GM12892 (cell line): Measurements from ENCODE around the gene IGFBP2.

Experiments used
- DNase-seq: peaks from one replicate; pipeline ENCODE4 v3.0.0; 2011; ENCODE audit not compliant: insufficient read length
- FAIRE-seq: peaks from 2 replicates; lab custom pipeline; 2011; peaks lifted over from hg19 to GRCh38; lab: Jason Lieb, UNC
- POLR2A ChIP-seq: IDR thresholded peaks from 2 replicates; pipeline ENCODE4 v1.6.1; 2011; ENCODE audit warnings: low read depth, low read length, control low read depth
- POLR2AphosphoS5 ChIP-seq: IDR thresholded peaks from 2 replicates; pipeline ENCODE4 v1.6.1; 2011; ENCODE audit warnings: low read depth, low read length, control low read depth
- TAF1 ChIP-seq: IDR thresholded peaks from 2 replicates; pipeline ENCODE4 v1.6.1; 2011; ENCODE audit warnings: low read depth, mild to moderate bottlenecking, control low read depth, low read length, borderline replicate concordance

Gene IGFBP2

DNA sequence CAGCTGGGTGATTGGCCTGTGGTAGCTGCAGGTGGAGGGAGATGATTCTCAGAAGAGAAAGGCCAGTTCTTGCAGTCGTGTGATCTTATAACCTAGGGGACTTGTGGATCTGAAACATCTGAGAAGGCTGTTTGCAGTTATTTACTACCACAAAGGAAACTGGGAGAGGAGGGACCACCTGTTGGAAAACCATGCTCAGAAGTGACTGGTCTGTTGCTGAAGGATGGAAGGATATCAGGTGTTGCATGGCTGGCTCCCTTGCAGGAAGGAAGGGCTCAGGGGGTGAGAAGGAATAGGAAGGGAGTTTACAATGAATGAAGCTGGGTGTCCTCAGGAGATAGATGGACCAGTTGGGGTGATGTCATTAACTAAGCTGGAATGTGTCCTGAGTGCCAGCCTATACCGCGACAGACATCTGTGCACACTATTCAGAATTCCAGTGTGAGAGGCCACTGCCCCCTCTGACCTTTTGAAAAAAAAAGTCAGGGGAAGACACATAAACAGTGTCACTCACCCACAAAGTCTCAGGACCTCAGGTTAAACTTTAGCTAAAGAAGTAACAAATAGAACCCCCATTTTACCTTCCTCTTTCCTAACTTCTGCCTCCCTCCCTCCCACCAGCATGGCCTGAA, 17.5 kb downstream of the IGFBP2 start:
- FAIRE-seq (no peak), DNase-seq (no peak)

DNA sequence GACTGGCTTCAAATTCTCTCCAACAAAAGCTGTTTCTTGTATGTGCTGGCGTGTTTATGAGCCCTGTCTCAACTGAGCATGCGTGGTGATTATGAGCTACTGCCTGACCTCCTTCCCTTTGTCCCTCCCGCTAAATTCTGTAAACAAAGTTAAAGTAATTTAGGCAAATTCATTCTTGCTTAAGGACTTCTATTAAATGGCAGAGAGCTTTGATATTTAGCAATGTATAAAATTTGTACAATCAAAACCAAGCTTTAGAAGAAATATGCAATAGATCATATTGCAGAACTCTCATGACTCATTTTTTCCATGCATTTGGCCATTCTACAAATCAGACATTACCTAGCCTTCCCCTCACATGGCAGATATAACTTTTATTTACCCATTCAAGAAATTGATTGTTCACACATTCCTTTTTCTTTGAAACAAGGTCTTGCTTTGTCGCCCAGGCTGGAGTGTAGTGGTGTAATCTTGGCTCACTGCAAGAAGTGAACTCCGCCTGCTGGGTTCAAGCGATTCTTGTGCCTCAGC, 18.2 kb downstream of the IGFBP2 start:
- DNase-seq, result no peak
- FAIRE-seq, result no peak
- TF ChIP-seq TAF1 (no peak), POLR2AphosphoS5 (no peak), POLR2A (no peak)

More for the DNA sequence above, 17.5 kb downstream of the IGFBP2 start:
- TF ChIP-seq POLR2AphosphoS5 (no peak), TAF1 (no peak), POLR2A (no peak)

DNA sequence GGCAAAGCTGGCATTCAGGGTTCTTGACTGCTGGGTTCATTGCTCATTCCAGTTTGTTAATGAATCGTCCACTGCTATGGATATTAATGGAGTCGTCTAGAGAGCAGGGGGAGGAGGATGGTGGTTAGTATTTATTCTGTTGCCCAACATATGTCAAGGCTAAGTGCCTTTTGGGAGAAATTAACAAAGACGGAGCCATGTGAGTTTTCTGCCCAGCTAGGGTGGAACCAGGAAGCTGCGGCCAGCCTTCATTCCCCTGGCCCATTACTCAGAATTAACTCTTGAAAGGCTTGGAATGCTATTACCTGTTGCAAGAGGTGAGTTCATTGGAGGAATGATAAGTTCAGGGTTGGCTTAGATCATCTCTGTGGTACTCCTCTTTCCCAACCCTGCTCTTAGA, 19.3 kb downstream of the IGFBP2 start:
- FAIRE-seq (no peak), DNase-seq (no peak)
- TF ChIP-seq POLR2AphosphoS5 (no peak), TAF1 (no peak), POLR2A (no peak)

DNA sequence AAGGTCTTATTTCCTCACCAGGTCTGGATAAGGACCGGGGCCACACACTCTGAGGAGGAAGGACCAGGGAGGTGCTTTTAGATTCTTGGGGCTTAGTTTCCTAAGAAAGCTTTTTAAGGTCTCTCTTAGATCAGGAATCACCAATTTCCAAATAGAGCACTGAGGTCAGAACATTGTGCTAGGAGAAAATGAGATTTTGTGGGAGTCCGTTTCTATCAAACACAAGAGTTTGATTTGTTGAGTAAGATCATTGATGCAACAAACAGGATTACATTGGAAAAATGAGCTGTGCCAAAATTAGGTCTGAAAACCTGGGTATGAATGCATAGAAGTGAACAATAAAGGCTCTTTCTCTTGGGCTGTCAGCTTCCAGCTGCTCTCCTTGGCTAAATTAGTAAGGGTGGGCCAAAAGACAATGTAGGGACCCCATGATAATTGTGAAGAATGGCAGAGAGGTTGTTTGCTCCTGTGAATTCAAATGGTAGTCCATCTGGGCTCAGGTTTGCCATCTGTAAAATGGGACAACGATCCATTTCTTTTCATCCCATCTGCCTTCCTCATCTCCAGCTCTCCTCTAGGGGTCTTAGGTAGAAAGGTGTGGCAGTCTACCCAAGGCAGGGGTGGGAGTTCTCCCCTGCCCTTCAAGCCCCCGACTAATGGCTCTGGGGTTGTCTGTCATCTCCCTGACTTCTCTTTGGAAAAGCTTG, 20.0 kb downstream of the IGFBP2 start:
- FAIRE-seq, result no peak
- TF ChIP-seq POLR2AphosphoS5, result no peak
- no peak for TF ChIP-seq POLR2A
- TF ChIP-seq TAF1, result no peak
- no peak for DNase-seq

DNA sequence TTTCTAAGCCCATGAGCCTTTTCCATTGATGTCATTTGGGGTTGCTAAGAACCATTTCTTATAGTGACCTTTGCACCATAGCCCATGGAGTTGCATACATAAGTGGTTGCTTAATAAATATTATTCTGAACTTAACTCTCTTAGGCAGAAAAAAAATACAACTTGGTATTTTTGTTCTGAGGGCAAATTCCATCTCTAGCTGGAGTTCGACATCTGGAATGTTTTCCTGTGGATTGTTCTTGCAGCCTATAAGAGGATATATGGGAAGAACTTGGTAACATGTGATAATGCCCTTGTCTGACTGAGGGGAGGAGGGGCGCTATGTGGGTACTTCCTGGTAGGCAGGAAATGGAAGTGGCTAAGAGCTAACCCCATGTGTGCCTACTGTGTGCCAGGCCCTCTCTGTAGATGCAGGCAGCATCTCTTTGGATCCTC, 20.7 kb downstream of the IGFBP2 start:
- no peak for FAIRE-seq
- TF ChIP-seq POLR2A, result no peak
- TF ChIP-seq POLR2AphosphoS5, result no peak
- TF ChIP-seq TAF1, result no peak
- DNase-seq, result no peak

DNA sequence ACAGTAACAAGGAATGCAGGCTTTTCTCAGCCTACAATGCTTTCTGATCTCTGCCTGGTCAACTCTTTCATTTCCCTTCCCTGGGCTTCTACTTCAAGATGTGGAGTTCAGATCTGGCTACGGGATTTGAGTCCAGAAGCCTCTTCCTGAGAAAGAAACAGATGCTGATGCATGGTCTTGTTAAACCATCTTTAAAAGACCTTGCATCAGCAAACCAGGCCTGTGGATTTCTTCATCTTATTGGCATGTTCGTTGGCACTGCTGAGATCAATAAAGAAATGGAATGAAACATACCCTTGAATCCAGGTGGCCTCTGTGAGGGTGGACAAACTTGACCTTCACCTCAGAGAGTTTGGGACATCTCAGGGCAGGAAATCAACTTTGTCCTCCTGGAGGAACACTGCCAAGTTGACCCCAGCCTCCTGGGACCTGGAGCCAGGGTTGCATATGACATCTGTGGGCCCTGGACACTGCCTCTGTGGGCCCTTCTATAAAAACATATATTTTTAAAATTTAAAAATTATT, 21.4 kb downstream of the IGFBP2 start:
- no peak for TF ChIP-seq POLR2A
- DNase-seq (no peak), FAIRE-seq (no peak)

DNA sequence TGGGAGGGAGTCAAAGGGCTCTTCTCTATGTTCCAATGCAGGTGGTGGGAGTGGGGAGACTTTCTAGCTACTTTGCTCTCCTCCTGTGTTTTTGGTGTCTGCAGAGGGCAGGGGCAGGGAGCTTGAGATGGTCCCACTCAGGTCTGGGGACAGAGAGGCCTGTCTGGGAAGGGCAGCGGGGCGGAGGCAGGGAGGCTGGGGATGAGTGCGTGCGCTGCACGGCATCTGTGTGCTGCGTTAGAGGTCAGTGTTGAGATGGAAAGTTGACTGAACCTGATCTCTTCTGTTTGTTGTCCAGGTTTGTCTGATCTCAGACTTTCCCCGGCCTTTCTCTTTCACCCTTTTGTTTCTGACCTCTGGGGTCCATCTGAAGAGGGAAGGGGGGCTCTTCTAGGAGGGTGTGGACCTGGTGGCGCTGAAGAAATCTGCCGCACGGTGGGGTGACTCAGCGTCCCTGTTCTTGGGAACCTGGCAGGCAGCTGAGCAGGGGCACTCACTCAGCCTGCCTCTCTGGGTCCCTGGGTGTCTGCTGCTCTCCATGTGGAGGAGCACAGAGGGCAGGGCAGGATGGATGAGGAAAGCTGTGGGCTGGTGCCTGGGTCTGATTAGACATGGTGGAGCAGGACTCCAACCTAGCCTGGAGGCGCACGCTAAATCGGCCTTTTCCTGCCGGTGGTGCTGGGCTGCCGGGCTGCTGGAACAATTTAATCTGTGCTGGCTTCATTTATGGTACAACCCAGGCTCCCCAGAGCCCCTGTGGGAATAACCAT, 24.1 kb downstream of the IGFBP2 start:
- DNase-seq (no peak), FAIRE-seq (no peak)
- no peak for TF ChIP-seq POLR2AphosphoS5
- TF ChIP-seq TAF1, result no peak
- no peak for TF ChIP-seq POLR2A

DNA sequence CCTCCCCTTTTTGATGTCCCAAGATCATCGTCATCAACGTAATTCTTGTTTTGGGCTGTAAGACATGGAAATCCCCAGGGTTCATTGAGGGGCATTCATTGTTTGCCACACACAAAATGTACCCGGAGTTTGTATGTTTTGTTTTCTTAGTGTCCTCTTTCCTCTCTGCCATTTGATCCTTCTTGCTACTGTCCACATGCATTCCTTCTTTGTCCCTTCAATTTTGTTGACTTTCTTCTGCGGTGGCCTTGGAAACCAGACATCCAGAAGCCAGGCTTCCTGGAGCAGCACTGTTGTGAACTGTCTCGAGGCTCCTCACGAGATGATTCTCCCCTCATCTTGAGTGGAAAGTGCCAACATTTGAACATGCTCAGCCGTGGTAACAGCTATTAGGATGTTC, 24.8 kb downstream of the IGFBP2 start:
- DNase-seq (no peak), FAIRE-seq (no peak)
- TF ChIP-seq POLR2A (no peak), TAF1 (no peak), POLR2AphosphoS5 (no peak)

DNA sequence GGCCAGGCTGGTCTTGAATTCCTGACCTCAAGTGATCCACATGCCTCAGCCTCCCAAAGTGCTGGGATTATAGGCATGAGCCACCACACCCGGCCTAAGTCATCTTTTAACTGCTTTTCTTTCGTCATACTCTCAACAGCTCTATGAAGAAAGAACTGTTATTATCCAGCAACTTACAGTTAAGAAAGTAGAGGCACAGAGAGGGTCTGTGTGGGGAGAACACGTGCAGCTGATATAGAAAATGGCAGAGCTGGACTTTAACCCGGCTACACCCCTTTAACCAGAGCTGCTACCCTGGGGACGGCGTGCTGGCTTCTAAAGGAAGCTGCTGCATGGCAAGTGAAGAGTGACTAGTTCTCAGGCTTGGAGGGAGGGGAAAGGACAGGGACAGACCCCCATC, 25.5 kb downstream of the IGFBP2 start:
- no peak for FAIRE-seq
- DNase-seq, result no peak
- TF ChIP-seq TAF1 (no peak), POLR2AphosphoS5 (no peak), POLR2A (no peak)

DNA sequence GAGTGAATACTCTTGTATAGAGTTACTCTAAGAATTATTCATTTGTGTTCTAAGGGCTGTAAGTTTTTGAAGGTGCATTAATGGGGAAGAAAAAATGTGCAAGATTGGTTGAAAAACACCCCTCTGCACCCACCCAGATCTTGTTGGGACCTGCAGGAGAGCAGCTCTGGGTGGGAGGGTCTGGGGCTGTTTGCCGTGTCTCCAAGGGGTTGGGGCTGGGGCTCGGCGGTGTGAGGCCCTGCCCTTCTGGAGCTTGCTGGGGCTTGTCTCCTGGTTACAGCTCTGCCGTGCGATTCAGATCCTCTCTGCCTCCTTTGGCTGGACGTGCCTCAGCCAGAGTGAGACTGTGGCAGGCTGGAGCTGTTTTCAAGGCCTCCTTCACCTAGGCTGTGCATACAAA, 26.1 kb downstream of the IGFBP2 start:
- TF ChIP-seq POLR2AphosphoS5, result no peak
- FAIRE-seq (no peak), DNase-seq (no peak)

DNA sequence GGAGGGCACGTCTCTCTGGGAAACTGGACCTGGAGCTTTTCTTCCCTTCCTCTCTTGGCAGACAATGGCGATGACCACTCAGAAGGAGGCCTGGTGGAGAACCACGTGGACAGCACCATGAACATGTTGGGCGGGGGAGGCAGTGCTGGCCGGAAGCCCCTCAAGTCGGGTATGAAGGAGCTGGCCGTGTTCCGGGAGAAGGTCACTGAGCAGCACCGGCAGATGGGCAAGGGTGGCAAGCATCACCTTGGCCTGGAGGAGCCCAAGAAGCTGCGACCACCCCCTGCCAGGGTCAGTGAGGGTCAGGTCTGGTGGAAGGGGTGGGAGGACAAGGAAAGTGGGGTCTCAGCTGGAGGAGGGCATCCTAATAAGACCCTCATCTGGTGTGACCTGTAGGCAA, 27.3 kb downstream of the IGFBP2 start:
- no peak for FAIRE-seq
- no peak for DNase-seq
- TF ChIP-seq POLR2AphosphoS5 (no peak), POLR2A (no peak), TAF1 (no peak)

DNA sequence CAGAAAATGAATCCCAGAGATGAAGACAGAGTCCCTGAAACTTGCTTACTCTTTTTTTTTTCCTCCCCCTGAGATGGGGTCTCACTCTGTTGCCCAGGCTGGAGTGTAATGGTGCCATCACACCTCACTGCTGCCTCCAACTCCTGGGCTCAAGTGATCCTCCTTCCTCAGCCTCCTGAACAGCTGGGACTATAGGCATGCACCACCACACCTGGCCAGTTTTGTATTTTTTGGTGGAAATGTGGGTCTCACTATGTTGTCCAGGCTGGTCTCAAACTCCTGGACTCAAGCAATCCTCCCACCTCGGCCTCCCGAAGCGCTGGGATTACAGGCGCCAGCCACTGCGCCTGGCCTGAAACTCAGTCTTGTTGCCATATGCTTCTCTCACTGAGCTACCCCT, 27.8 kb downstream of the IGFBP2 start:
- TF ChIP-seq POLR2AphosphoS5 (no peak), POLR2A (no peak), TAF1 (no peak)
- DNase-seq, result no peak
- no peak for FAIRE-seq
